GM12865 (cell line): ENCODE results near the gene COL9A3.

Experiments used
- DNase-seq: peaks from one replicate; pipeline ENCODE4 v3.0.0; 2010; ENCODE audit warnings: low read depth
- H3K4me3 ChIP-seq: 2 replicates; pipeline ENCODE4 v1.5.1; 2011; ENCODE audit warnings: mild to moderate bottlenecking, low read depth, low read length, control low read depth
- CTCF ChIP-seq: IDR thresholded peaks from 2 replicates; pipeline ENCODE4 v1.5.1; 2011; ENCODE audit warnings: low read length, control low read depth, low read depth, inconsistent platforms; ENCODE audit not compliant: insufficient read depth; ENCODE audit errors: missing control alignments

COL9A3 gene

DNA sequence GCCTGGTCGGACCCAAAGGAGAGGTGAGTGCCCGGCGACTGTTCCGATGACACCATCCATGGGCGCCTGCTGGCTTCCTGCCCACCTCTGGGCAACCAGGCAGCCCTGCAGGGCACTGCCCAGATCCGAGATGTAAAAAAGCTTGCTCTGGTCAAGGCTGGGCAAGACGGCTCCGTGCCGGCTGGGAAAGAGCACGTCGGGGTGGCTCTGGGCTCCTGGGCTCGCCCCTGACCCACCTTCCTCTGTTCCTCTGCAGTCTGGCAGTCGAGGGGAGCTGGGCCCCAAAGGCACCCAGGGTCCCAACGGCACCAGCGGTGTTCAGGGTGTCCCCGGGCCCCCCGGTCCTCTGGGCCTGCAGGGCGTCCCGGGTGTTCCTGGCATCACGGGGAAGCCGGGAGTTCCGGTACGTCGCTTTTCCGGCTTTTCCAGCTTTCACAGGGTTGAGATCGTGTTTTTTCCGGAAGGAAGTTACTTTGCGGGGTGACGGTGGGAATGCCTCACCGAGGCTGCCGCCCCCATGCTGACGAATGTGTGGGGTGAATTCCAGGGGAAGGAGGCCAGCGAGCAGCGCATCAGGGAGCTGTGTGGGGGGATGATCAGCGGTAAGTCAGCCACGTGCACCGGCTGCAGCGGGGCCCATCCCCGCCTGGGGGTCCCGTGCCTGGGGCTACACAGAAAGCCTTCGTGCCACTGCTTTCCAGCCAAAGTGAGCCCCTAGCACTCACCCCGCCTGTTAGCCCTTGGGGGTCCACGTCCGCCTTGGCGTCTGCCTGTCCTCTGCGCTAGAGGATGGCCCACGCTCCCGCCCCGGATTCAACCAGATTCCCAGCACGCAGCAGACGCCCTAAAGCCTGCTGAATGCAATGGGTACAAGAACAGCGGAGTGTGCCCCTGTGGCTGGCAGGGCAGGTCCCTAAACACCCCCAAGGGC, 19.3 kb downstream of the COL9A3 start:
- TF ChIP-seq CTCF: no peak
- DNase-seq: no peak
- H3K4me3 ChIP-seq: no peak overlapping the region

GRCh38 chr20:62836967-62837490, 20.2 kb downstream of the COL9A3 start:
- no peak for DNase-seq
- no peak for TF ChIP-seq CTCF

DNA sequence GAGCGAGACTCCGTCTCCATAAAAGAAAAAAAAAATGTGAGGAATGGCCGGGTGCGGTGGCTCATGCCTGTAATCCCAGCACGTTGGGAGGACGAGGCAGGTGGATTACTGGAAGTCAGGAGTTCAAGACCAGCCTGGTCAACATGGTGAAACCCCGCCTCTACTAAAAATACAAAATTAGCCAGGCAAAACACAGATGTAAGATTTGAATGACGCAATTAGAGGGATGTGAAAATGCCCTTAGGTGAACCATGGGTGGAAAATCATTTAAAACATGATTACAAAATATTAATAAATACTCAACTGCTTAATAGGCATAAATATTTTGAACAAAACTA, 20.9 kb downstream of the COL9A3 start:
- H3K4me3 ChIP-seq: no peak overlapping the region
- no peak for DNase-seq
- no peak for TF ChIP-seq CTCF

More at GRCh38 chr20:62836967-62837490, 20.2 kb downstream of the COL9A3 start:
- H3K4me3 ChIP-seq: no peak overlapping the region

DNA sequence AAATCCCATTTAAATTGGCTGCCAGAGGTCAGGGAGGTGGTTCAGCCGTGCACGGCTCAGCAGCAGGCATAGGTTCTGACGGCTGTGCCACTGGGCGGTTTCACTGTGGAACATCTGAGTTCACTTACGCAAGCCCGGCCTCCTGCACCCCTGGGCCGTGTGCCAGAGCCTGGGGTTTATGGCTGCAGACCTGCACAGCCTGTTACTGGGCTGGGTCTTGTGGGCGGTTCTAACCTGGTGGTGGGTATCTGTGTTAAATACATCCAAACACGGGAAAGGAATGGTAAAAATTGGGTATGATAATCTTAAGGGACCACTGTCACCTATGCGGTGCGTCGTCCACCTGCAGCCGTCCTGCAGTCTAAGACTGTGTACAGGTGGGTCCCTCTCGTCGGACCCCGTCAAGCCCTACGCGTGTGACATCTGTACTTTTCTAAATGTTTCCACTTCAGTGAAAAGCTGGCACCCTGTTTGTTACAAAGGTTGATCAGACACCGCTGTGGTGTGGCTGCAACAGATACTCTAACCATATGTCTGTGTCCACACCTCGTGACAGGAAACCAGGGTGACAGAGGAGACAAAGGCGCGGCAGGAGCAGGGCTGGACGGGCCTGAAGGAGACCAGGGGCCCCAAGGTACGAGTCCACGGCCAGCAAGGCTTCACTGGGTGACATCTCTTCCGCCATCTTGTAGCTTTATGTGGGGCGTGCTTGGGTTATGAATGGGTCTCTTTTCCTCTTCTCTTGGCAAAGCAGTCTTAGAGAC, 21.5 kb downstream of the COL9A3 start:
- peak; percentile 47 for DNase-seq

GRCh38 chr20:62839261-62839660, 22.4 kb downstream of the COL9A3 start:
- TF ChIP-seq CTCF: no peak
- no peak overlapping the region for H3K4me3 ChIP-seq
- no peak for DNase-seq

More for the DNA sequence above, 21.5 kb downstream of the COL9A3 start:
- no peak for TF ChIP-seq CTCF
- H3K4me3 ChIP-seq: no peak overlapping the region

DNA sequence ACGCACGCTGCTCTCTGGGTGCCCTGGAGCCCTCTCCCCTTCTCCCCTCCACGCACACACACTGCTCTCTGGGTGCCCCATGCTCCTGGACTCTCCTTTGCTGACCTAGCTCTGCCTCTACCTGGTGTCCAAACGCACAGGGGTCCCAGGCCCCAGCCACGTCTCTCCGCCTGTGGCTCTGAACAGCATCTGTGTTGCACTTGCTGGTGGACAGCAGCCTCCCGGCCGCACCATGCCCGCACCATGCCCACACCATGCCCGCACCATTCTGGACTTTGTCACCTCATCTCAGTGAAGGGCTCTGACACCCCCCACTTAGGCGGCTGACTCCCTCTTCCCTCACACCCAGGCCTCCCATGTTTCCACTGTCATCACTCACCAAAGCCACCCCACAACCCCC, 23.0 kb downstream of the COL9A3 start:
- no peak overlapping the region for H3K4me3 ChIP-seq
- no peak for DNase-seq
- TF ChIP-seq CTCF: no peak
